ENCODE results near the gene FSCN2.
A peak's percentile ranks its signal among the peaks of the same experiment; 100 is the strongest.

The FSCN2 gene

GRCh38 chr17:81563861-81564586 lies 35.8 kb downstream of the FSCN2 start:
- DNase-seq, result no peak

- no peak for DNase-seq
Observed at GRCh38 chr17:81564778-81565177, 36.6 kb downstream of the FSCN2 start.

GRCh38 chr17:81565231-81565630 lies 37.1 kb downstream of the FSCN2 start:
- DNase-seq, result no peak

- DNase-seq, result peak; percentile 64
Observed at GRCh38 chr17:81566461-81567126, 38.4 kb downstream of the FSCN2 start.

- peak; percentile 25 for DNase-seq
Observed at GRCh38 chr17:81567191-81567590, 39.0 kb downstream of the FSCN2 start.

DNA sequence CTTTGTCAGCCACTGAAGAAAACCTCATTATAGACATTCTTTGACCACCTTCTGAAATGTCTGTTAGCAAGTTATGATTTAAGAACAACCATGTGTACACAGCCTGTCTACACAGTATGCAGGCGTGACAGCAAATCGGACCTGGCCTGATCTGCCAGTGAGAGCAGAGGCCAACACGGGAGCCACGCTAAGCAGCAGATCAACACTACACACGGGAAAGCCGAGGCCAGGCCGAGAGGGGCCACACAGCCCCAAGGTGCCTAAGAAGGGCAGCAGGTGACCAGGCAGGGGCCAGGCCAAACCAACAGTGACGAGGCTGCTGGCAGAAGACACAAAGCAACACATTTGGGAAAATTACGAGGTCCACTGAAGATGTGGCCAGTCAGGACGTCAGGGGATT lies 40.2 kb downstream of the FSCN2 start:
- no peak for DNase-seq

GRCh38 chr17:81569986-81570514 lies 41.9 kb downstream of the FSCN2 start:
- DNase-seq, result no peak

- no peak for DNase-seq
Observed at GRCh38 chr17:81570964-81571363, 42.8 kb downstream of the FSCN2 start.

DNA sequence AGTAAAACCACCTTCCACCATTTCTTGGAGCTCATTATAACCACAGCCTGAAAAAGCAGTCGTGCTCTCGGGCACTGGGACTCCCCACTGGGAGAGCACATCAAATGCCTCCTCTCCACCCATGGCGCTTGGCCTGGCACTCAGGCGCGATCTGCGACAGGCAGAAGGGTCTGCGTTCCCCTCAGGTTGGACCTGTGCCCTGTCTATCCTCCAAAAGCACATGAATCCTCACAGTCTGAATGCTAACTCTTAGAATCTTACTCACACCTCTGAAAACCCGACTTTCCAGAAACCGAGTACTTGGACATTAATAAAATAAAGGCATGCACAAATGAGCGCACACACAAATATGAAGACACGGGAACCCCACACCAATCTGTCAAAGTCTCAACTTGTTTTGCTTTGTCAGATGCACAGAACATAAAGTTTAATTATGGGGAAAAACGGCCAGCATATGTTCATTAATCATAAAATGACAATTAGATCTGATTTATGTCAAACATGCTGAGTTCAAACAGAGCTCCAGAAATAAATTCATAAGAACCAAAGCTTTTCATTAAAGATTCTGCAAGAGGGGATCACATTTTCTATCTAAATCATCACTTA lies 44.5 kb downstream of the FSCN2 start:
- DNase-seq, result no peak

GRCh38 chr17:81573794-81574642 lies 45.8 kb downstream of the FSCN2 start:
- no peak for DNase-seq

DNA sequence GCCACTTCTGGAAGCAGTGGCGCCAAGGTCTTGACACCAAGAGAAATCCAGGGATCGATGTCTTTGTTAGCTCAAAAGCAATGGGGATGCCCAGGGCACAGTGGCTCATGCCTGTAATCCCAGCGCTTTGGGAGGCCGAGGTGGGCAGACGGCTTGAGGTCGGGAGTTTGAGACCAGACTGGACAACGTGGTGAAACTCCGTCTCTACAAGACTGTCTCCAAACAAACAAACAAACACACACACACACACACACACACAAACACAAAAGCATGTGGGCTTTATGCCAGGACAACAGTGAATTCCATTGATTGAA lies 46.4 kb downstream of the FSCN2 start:
- DNase-seq, result no peak

DNA sequence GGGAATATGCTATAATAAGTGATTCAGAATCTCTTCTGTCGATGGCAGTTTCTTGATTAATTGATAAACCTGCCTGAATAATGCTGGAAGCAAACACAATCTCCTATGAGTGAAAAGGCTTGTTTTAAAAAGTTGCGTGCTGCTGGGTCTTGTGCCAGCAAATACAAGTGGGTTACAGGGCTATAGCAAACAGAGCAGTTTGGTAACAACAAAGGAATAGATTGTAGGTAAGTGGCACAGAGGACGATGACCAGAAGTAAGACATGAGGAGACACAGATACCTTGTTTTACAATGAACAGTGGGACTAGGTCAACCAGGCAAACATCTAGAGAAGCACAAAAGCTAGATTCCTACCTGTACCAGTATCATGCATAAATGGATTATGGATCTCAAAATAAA lies 47.7 kb downstream of the FSCN2 start:
- no peak for DNase-seq

DNA sequence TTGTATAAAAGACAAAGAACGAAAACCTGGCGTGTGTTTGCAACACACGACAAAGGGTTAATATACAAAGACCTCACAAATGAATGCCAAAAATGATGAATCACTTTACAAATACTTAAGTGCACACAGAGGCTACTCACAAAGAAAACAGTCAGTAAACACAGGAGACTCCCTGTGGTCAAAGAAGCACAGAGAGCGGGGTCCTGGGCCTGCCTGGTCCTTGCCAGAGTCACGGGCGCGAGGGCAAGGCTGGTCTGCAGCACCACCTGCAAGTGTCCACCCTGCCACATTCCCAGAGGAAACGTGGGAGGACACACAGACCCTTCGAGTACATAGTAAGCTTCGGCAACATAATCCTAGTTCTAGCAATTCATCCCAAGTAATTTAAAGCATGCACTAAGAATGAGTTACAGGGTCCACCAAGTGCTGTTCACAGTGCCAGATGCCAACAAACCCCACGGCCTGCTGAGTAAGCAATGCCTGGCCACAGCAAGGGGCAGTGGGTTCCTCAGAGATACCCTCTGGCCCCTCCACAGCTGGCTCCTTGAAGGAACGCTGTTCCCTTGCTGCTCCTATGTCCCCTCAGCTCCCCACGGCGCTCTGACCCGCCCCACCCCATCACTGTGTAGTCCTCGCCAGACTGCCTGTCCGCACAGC lies 48.6 kb downstream of the FSCN2 start:
- no peak for DNase-seq

GRCh38 chr17:81577278-81578000 lies 49.3 kb downstream of the FSCN2 start:
- no peak for DNase-seq

- no peak for DNase-seq
Observed at GRCh38 chr17:81578038-81578441, 49.9 kb downstream of the FSCN2 start.

- DNase-seq, result no peak
Observed at GRCh38 chr17:81578561-81579225, 50.5 kb downstream of the FSCN2 start.

DNA sequence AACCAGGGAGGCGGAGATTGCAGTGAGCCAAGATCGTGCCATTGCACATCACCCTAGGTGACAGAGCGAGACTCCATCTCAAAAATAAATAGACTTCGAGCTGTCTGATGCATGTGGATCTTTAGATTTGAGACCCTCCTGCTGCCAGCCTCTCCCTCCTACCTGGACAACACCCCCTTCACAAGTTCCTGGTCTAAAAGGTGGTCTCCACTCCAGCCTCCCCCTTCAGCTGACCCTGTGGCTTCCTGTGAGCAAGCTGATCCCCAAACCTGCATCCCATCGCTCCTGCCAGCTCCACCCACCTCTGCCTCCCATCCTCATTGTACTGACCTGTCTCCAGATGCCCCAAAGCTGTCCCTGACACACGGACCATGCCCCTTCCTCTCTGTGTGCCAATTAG lies 51.1 kb downstream of the FSCN2 start:
- no peak for DNase-seq

- DNase-seq, result no peak
Observed at GRCh38 chr17:81579821-81580321, 51.7 kb downstream of the FSCN2 start.

DNA sequence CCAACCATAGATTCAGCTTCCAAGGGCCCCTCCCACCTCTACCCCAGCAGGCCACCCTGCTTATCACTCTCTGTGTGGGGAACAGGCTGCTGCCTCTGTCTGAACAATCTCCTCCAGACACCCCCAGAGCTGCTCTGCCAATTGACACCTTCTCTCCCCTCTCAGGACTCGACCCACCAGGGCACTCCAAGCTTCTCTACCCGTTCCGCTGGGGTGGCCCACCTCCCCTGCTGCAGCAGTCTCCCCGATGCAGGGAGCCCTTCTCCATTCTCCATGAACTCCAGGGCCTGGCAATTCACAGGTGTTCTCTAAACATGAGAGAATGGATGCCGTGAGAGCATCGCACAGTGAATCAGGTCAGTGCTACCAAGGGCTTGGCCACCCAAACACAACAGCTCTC lies 52.3 kb downstream of the FSCN2 start:
- DNase-seq, result no peak

- DNase-seq, result no peak
Observed at GRCh38 chr17:81581758-81582157, 53.6 kb downstream of the FSCN2 start.

GRCh38 chr17:81582341-81582740 lies 54.2 kb downstream of the FSCN2 start:
- no peak for DNase-seq

Data from NCI-H2029 treated with DMSO at 0.1 percent for 48 hours (cell line).